NCI-H82 (cell line): ENCODE measurements around the gene NAB2.
"Not testable (repeated sequence)": the region's sequence is repeated elsewhere in the genome, so short reads cannot be mapped to it uniquely, and the experiment has no call there.

Experiments
- DNase-seq: peaks from one replicate; lab custom pipeline; 2025; lab: John Stamatoyannopoulos, UW

The NAB2 gene, protein sequence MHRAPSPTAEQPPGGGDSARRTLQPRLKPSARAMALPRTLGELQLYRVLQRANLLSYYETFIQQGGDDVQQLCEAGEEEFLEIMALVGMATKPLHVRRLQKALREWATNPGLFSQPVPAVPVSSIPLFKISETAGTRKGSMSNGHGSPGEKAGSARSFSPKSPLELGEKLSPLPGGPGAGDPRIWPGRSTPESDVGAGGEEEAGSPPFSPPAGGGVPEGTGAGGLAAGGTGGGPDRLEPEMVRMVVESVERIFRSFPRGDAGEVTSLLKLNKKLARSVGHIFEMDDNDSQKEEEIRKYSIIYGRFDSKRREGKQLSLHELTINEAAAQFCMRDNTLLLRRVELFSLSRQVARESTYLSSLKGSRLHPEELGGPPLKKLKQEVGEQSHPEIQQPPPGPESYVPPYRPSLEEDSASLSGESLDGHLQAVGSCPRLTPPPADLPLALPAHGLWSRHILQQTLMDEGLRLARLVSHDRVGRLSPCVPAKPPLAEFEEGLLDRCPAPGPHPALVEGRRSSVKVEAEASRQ

DNA sequence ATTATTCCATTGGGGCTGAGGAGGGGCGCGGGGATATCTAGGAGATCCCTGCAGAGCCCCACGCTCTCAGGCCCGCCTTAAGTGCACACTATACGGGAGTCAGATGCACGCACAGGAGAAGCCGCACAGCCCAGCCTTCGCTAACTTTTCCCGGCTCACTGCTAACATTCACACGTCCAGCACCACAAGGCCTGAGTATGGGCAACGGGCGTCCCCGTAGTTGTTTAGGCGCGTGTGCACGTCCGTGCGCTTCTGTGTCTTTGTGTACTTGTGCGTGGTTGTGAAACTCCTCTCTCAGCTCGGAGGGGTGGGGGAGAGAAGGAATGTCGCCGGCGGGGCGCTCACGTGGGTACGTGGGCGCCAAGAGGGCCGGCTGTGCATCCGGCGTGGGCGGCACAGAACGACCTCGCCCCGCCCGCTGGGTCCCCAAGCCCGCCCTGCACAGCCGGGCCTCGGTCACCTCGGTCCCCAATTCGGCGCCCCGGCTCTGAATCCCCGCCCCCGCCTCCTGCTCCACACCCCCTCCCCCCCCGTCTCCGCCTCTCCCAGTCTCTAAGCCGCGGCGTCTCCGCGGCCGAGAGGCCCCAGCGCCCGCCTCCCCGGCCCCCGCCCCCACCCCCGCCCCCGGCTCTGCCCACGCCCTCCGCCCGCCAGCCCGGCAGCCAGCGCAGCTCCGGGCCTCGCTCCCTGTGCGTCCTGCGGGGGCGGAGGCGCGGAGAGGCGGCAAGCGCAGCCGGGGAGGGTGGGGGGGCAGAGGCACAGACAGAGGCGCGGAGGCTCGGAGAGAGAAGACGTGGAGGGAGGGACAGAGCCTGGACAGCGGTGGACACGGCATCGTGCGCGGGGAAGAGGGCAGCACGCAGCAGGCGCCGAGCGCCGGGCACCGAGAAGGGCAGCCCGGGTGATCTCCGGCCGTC lies at the start of gene NAB2:
TSS of gene NAB2 (plus strand) at position 761 of the 917 bp plus-strand sequence. CDS start 158 bp downstream, outside the sequence.
- peak; percentile 99 for DNase-seq

DNA sequence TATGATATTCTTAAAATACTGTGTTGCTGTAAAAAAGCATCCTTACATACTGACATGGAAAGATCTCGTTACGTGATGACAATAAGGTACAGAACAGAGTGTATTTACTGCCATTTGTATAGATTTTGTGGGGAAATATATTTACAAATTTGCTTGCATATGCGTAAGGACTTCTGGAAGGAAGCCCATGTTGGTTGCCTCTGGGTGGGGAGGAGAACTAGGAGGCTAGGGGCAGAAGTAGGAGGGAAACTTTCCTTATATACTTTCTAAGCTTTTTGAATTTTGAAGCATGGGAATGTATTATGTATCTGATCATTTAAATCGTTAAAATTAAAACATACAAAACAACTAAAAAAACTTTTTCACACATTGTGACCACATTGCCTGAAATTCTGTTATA lies 48.7 kb upstream of the NAB2 start:
- no peak for DNase-seq

DNA sequence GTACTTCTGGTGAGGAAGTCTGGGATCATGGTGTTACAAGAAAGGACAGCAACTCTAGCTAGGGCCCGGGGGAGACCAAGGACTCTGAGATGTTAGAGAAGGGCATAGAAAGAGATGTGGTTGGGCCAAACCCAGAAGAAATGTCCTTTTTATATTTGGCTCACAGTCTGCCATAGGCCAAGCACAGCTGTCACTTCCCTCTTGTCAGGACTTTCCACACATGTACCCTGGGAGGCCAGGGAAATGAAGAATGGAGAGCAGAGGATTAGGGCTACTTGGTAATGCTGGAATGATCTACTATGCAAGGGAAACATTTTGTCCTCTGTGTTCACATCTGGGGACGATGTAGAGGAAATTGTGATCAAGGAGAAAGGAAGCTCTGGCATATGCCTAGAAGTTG lies 48.2 kb upstream of the NAB2 start:
- DNase-seq: no peak

DNA sequence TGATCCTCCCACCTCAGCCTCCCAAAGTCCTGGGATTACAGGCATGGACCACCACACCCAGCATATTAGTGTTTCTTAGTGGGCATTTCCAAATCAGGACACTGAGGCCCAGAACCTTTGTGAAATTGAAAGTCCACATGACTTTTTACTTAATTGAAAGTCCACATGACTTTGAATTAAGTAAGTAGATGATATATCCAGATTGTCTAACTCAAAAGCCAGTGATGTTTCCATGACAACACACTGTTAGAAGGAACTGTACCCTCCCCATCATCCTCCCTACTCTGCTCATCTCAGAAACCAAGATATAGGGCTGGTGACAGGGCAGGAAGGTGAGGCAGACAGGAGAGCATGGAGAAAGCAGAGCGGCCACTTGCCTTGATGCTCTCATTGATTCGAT lies 46.2 kb upstream of the NAB2 start:
- DNase-seq: no peak

DNA sequence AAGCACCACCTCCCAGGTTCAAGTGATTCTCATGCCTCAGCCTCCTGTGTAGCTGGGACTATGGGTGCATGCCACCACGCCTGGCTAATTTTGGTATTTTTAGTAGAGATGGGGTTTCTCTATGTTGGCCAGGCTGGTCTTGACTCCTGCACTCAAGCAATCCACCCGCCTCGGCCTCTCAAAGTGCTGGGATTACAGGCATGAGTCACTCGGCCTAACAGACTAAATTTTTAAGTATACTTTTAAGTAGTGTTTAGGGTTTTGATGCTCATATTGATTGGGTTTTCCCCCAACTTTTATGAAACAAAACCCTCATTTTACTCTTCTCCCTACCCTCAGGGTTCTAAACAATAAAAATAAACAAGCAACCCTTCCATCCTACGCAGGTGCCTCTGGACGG lies 44.4 kb upstream of the NAB2 start:
- no peak for DNase-seq

DNA sequence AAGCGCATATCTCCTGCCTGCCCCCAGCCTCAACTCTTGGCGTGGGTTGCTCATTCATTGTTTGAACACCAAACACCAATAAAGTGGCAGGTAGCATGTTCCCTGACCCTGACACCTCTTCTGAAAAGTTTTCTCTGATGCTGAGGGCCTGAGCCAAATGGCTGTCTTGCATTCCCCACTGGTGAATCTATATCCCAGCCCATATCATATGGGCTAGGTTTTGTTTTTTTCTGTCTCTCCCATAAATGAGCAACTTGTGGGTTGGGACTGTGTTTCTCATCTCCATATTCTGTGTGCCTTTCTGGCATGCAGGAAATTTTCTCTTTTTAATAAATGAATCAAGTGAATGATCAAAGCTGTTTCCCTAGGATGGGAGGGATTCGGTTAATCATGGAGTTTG lies 44.0 kb upstream of the NAB2 start:
- DNase-seq: no peak

DNA sequence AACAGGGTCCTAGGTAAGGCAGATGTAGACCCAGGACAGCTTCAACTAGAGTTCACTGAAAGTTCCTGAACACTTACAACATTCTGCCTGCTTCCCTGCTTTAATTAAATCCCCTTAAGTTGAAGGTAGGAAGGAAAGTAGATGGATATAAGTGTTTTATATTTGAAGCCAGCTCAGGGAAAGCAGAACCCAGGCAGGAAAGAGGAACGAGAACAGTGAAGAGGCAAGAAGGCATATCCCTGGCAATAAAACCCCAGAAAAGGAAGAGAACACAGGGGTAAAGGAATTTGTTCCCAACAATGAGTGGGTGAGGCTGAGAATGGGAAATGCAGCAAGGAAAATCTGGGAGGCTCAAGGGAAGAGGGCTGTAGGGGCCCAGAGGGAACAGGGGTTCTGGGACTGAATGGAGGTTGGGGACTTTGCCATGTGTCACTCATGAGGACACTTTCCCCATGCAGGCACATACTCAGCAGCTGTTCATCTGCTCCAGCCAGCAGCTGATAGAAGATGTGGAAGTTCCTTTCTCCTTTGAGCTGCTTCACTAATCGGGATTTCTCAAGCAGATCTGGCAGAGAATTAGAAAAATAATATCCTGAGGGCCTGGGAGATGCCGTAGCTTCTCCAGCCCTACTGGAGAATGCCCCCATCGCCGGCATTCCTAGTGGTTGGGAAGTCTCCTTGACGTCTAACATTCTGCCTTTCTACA lies 42.7 kb upstream of the NAB2 start:
- DNase-seq: no peak

DNA sequence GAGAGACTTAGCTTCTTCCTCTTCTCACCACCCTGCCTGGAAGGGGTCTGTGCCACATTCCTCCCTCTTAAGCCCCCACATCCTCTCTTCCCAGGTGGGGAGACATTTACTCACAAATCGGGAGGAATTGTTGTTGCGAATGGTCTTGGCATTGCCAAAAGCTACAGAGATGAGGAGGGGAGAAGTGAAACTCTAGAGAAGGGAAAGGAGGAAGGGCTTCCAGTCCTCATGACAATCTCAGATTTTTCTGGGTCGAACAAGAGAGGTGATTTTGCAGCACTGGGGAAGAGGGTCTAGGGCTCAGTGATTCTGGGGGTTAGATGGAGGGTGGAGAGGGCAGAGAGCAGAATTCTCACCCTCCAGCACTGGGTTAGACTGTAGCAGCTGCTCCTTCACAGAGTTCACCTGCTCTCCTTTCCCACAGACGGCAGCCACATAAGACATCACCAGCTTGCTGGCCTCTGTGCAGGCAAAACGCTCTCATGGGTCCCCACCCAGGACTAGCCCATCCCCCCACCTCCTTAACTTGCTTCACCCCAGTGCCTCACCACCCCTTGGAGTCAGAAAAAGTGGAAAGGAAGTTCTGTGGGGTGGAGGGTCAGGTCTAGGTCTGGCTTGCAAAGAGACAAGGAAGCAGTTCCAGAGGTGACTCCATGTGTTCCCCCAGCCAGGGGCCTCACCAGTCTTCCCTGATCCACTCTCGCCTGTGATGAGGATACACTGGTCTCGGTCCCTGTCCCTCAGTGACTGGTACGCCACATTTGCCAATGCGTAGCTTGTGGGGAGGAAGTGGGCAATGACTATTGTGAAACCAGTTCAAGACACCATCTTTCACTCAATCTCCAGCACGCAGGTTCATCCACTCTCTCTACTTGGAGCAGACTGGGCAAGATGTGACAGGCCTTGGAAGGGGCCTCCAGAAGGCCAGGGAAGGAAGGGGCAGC lies 41.7 kb upstream of the NAB2 start:
- DNase-seq: no peak

DNA sequence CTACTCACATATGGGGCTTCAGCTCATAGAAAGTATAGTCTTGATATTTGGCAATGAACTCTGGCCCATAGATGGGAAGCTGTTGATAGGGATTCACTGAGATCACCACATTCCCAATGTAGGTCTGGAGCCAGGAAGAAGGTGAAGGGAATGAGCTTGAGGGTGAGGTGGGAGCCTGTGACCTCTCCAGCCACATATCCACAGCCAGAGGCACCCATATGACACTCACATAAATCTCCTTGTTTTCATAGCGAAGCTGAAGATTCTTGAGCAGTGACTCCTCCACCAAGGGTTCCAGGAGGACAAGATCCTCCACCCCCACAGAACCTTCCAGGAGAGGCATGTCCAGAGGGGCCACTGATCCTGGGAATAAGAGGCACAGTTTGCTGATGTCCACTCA lies 40.9 kb upstream of the NAB2 start:
- DNase-seq: no peak

DNA sequence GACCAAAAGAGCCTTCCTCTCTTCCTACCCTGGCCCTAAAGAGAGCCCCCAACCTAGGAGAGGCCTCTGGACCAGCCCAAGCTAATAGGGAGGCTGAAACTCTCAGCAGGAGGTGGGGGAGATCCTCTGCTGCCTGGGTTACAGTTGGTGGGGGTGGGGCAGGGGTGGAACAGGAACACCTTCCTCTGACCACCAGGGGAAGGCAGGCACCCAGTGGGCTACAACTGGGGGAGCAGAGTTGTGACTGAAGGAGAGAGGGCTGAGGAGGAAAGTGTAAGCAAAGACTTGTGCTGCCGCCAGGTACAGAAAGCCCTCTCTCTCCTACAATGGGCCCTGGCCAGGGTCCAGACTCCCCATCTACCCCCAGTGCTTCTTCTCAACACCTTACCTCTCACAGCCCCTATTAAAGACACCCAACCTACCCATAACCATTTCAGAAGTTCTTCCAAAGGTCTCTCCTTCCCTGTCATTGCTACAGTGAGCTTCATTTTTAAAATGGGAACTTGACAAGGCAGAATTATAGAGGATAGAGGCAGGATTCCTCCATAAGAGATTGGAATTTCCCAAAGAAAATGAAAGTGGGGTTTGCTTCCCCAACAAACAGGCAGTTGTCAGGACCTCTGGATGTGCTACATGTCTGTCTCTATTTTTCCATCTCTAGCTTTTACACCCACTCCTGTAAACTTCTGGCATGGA lies 40.3 kb upstream of the NAB2 start:
- no peak for DNase-seq

DNA sequence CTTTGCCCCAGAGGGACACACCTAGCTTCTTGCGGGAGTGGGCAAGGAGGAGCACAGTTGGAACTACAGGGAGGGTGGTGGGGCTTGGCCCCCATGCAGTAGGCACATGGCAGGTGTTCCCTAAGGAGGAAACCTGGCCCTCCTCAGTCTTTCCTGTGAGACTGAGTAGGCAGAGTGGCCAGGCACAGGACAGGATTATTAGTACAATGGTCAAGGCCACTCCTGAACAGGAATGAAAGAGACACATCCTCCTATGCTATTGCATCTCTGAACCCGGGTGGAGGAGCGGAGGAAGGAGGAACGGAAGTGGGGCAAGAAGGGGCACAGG lies 39.8 kb upstream of the NAB2 start:
- DNase-seq: no peak

DNA sequence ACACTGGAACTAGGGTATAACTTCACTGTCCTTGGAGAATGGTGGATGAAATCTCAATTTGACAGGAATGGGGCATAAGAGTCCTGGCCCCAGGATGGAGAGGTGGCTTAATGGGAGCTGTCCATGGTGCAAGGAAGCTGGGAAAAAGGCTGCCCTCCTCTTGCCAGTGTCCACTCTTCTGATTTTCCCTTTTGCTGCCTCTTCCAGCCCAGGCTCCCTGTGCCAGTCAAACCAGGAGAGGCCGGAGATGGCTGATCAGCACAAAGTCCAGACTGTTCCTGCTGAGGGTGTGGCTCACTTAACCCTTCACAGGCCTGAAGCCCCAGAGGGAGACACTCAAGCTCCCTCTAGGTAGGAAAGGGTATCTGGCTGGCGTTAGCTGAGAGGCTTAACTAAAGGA lies 39.0 kb upstream of the NAB2 start, which contains the start of gene MYO1A:
TSS of gene MYO1A (minus strand) at position 240 of the 400 bp plus-strand sequence. CDS start 1,806 bp downstream, outside the sequence.
- DNase-seq: no peak

DNA sequence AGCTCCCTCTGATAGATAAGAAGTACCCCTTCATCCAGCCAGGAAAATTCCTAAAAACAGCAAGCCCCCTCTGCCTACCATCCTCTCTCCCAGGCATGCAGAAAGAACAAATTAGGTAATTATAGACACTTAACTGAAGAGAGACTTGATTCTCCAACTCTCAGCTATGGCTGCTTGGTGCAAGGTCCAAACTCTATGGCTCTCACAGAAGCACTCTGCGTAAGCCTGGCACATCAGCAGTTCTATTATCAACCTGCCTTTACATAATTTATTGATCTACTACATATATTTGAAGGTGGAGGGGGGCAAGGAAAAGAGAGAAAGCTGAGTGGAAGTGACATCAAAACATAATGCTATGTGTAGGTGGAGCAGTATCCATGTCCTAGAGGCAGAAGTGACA lies 37.9 kb upstream of the NAB2 start:
- no peak for DNase-seq

DNA sequence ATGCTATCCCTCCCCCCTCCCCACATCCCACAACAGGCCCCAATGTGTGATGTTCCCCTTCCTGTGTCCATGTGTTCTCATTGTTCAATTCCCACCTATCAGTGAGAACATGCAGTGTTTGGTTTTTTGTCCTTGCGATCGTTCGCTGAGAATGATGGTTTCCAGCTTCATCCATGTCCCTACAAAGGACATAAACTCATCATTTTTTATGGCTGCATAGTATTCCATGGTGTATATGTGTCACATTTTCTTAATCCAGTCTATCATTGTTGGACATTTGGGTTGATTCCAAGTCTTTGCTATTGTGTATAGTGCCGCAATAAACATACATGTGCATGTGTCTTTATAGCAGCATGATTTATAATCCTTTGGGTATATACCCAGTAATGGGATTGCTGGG lies 35.8 kb upstream of the NAB2 start:
- not testable (repeated sequence) for DNase-seq

DNA sequence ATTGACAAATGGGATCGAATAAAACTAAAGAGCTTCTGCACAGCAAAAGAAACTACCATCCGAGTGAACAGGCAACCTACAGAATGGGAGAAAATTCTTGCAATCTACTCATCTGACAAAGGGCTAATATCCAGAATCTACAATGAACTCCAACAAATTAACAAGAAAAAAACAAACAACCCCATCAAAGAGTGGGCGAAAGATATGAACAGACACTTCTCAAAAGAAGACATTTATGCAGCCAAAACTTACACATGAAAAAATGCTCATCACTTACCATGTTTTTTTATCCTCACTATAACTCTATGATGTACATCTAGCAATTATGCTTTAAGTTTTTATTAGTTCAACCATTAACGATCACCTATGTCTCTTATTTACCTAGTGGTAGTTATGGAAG lies 35.0 kb upstream of the NAB2 start:
- DNase-seq: not testable (repeated sequence)

DNA sequence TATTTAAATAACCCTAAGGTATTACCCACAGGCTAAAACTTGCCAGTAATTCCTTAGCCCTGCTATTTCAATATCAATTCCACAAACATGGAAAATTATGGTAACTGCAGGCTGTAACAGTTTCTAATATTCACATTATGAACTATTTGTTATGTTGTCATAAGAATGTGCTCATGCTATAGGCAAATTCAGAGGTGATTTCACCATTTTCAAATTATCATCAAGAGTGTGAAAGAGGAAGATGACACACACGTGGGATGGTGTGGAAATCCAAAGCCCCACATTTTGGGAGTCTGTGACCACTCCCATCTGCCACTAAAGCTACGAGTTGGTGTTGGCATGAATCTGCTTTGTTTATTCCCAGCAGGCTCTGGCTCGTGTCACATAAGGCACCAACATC lies 33.1 kb upstream of the NAB2 start:
- DNase-seq: no peak

DNA sequence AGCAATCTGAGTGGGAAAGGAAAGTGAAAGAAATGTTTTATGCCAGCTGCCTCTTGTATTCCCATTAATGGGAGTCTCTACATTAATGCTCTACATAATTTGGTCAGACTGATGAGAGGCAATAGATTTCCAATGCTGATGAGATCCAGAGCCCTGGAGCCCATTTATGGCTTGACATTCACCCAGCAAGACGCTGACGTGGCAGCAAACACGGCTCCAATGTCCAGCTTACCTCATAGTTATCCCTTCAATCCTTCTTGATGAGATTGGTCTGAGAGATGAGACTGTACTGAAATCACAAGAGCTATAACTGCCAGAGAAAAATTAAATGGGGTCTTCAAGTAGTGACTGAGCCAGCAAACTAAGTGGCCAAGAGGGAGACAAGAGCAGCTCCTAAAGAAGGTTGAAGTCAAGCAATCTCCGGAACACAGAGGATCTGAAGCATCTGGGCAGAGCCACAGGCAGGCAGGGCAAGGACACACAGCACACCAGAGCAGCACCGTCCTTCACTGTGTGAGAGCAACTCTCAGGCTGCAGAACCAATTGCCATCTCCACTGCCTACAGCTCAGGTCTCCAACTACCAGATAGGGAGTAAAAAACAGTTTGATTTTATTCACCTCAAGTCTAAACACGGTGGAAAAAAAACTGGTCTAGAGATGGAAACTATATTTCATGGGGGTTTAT lies 31.7 kb upstream of the NAB2 start:
- no peak for DNase-seq

DNA sequence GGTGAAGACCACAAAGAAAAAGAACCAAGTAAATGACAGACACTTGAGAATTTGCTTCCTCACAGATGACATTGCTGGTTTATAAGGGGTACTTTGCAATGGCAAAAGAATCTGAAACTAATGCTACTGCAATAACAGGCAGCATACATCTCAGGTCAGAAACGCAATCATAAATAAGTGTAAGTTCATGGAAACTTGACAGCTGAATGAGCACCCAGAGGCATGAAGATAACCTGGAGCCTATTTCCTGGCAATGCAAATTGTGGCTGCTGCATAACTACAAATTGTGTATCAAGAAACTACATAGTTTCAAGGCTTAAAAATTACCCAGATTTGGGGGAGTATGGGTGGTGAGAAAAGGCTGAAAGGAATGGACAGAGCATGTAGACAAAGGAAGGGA lies 30.5 kb upstream of the NAB2 start:
- DNase-seq: no peak

DNA sequence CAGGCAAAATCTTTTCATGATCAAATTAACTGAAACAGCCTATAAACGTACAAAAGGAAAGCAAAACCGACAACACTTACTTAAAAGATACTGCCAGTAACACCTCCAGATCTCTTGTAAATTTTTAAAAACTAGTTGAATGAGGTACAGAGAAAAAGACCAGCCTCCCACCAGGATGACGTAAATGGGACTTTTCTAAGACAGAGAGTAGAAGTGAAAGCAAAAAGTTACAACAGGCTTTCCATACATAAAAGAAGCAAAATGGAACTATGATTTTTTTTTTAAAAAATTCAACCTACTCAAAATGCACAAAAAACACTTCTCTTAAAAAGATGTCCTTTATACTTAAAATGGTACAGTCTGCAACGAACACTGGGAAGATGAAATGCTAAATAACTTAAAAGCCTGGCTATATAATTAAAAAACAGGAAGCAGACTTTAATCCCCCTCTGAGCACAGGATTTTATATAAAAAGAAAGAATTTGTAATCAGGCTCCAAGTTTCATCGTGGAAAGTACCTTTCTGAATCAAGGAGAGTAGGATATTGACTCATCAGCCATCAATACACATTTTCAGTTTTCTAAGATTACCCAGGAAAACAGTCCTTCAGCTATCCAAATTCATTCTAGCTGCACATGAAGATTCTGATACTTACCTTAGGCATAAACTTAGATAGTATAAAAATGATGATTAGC lies 24.8 kb upstream of the NAB2 start:
- DNase-seq: no peak
